ENCODE results near the gene CCL18.
"Not testable (repeated sequence)": the region's sequence is repeated elsewhere in the genome, so short reads cannot be mapped to it uniquely, and the experiment has no call there.

DNA sequence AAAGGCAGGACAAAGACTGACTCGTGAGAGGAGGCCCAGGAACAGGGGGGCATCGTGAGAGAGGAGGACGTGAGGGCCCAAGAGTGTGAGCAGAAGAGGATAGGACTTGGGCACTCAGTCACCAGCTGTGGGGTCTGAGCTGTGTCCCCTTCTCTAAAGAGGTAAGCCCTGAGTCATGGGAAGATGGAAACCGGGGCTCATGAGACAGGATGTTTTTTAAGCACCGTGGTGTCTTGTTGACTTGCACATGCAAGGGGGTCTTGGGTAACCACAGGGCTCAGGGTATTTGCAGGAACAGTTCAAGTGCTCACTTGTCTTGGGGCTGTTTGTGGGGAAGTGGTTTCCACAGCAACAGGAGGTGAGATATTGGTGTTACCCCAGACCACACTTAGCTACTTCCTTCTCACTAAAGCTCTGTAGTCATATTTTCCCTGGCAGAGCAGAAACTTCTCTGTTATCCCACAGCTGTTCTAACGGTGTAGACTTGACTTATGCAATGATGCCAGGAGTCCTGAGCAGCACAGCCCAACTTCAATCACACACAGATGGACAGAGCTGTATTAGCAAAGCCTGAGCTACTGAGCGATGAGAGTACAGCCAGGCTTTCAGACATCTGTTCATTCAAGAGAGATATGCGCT lies 18.5 kb downstream of the CCL18 start:
- TF ChIP-seq, protein P1, sequence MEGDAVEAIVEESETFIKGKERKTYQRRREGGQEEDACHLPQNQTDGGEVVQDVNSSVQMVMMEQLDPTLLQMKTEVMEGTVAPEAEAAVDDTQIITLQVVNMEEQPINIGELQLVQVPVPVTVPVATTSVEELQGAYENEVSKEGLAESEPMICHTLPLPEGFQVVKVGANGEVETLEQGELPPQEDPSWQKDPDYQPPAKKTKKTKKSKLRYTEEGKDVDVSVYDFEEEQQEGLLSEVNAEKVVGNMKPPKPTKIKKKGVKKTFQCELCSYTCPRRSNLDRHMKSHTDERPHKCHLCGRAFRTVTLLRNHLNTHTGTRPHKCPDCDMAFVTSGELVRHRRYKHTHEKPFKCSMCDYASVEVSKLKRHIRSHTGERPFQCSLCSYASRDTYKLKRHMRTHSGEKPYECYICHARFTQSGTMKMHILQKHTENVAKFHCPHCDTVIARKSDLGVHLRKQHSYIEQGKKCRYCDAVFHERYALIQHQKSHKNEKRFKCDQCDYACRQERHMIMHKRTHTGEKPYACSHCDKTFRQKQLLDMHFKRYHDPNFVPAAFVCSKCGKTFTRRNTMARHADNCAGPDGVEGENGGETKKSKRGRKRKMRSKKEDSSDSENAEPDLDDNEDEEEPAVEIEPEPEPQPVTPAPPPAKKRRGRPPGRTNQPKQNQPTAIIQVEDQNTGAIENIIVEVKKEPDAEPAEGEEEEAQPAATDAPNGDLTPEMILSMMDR (conservative IDR thresholded peaks at IDR 0.05; ENCODE audit: low read depth, low read length), result not testable (repeated sequence)
- TF ChIP-seq EZH2 (IDR thresholded peaks at IDR 0.05; ENCODE audit: borderline replicate concordance, low read depth, low read length, poor library complexity, severe bottlenecking), result not testable (repeated sequence)

Data from A673 (cell line).